ENCODE results near the gene SETBP1. TPM values are rescaled to one million over a fixed set of nuclear protein-coding genes. Genes with fewer than 3 reads are reported as not detected.

The SETBP1 gene
- total and polyA plus RNA-seq, 2 of the 8 experiments (the other 6 are each of a cell fraction or from before 2014, with no cell fraction given) = 2.0 to 6.5 TPM

- no peaks in the 10 kb centered on the region for H3K27me3 ChIP-seq (replicated peaks in 1 of 4; ENCODE audit: control insufficient read depth in 3 of 4, extremely low read depth in 1 of 4, insufficient read depth in 3 of 4, low read length in 3 of 4)
- ChIA-PET CTCF (ENCODE audit: partially characterized antibody) (no interaction called here), POLR2A (ENCODE audit: partially characterized antibody) (no interaction called here)
- no peak overlapping the region for H2BK12ac ChIP-seq (ENCODE audit: low read depth, low read length)
- no peak overlapping the region for H4K8ac ChIP-seq (ENCODE audit: extremely low read depth, insufficient read depth, low read length)
- H3K14ac ChIP-seq (ENCODE audit: insufficient read length) = no peak overlapping the region
- no peak overlapping the region for H3K18ac ChIP-seq (ENCODE audit: extremely low read depth, low read length)
- H4K5ac ChIP-seq (ENCODE audit: insufficient read length, low read depth, low read length) = no peak overlapping the region
- no peak overlapping the region for H3K23ac ChIP-seq (ENCODE audit: insufficient read length)
- H3K27ac ChIP-seq (ENCODE audit: low read depth, low read length) = no peak overlapping the region
- H2BK5ac ChIP-seq (ENCODE audit: low read depth, low read length) = no peak overlapping the region
- H3K56ac ChIP-seq (replicated peaks; ENCODE audit: insufficient read length, low read depth, low read length) = no peak overlapping the region
- no peak for FAIRE-seq
- H4K20me1 ChIP-seq (replicated peaks in 1 of 2; ENCODE audit: control insufficient read depth in 1 of 2, insufficient read depth in 2 of 2, low read length in 2 of 2) = no peaks in the 10 kb centered on the region
- H3K4ac ChIP-seq (replicated peaks; ENCODE audit: insufficient read length, low read depth, low read length) = no peak overlapping the region
- peaks cover 0 to 9% (median 3%) of the 10 kb centered on the region in 4 experiments; a peak in 3 of 7 replicates for H3K4me1 ChIP-seq (replicated peaks in 1 of 4; ENCODE audit: control insufficient read depth in 3 of 4, insufficient read depth in 4 of 4, low read length in 3 of 4)
- H2AK5ac ChIP-seq (ENCODE audit: low read depth, low read length) = no peak overlapping the region
- H3K79me2 ChIP-seq (ENCODE audit: control insufficient read depth in 1 of 2, insufficient read depth in 2 of 2, low read length in 2 of 2) = no peaks in the 10 kb centered on the region
- H3K36me3 ChIP-seq (ENCODE audit: control insufficient read depth in 2 of 4, insufficient read depth in 4 of 4, low read length in 3 of 4) = no peaks in the 10 kb centered on the region
- TF ChIP-seq BACH1 (IDR thresholded peaks at IDR 0.05; ENCODE audit: low read length) = no peak
- no peak for TF ChIP-seq FOSL1 (IDR thresholded peaks at IDR 0.05; ENCODE audit: insufficient read depth, low read depth, low read length)
- H4K91ac ChIP-seq (replicated peaks; ENCODE audit: insufficient read length, low read length) = no peak overlapping the region
- no peak overlapping the region for H3K9ac ChIP-seq (replicated peaks in 1 of 4; ENCODE audit: extremely low read depth in 1 of 4, low read depth in 3 of 4, low read length in 3 of 4)
- H2BK15ac ChIP-seq (ENCODE audit: low read length) = no peak overlapping the region
- H2AFZ ChIP-seq (ENCODE audit: low read length) = no peak overlapping the region
- H3K4me2 ChIP-seq (ENCODE audit: insufficient read depth in 1 of 2, low read depth in 2 of 2, low read length in 2 of 2) = no peak overlapping the region
- DNase-seq (ENCODE audit: low read depth in 1 of 2, low spot score in 2 of 2) = no peak
- no peak overlapping the region for H3K4me3 ChIP-seq (ENCODE audit: extremely low read depth in 1 of 4, insufficient read depth in 2 of 4, low read depth in 3 of 4, low read length in 4 of 4)
- no peaks in the 10 kb centered on the region for H3K23me2 ChIP-seq (ENCODE audit: low read depth, low read length)
- no peak overlapping the region for H2BK20ac ChIP-seq (ENCODE audit: low read length)
- H2BK120ac ChIP-seq (replicated peaks; ENCODE audit: low read depth, low read length) = no peak overlapping the region
- H3K79me1 ChIP-seq (ENCODE audit: low read depth, low read length) = no peaks in the 10 kb centered on the region
- no peaks in the 10 kb centered on the region; a peak in 2 of 4 replicates for H3K9me3 ChIP-seq (ENCODE audit: insufficient read depth in 2 of 2, low read depth in 1 of 2, low read length in 1 of 2)
Measured at GRCh38 chr18:44884431-44884830, 203.7 kb downstream of the SETBP1 start.

Data from H1 (cell line).